NT2/D1 (cell line): ENCODE results near the gene POLR1C.

ENCODE experiments used
- DNase-seq: peaks from one replicate; pipeline ENCODE4 v3.0.0-alpha.2; 2011; ENCODE audit warnings: low read depth, low spot score
- H3K27me3 ChIP-seq: 2 replicates; pipeline ENCODE4 v1.6.0; 2011; ENCODE audit warnings: mild to moderate bottlenecking; ENCODE audit not compliant: insufficient read length, insufficient read depth
- H3K36me3 ChIP-seq: 2 replicates; pipeline ENCODE4 v1.6.1; 2011; ENCODE audit warnings: mild to moderate bottlenecking, low read length, mixed read lengths; ENCODE audit not compliant: insufficient read depth, insufficient read length
- H3K4me1 ChIP-seq: 2 replicates; pipeline ENCODE4 v1.5.1; 2011; ENCODE audit not compliant: insufficient read depth, insufficient read length
- H3K4me3 ChIP-seq: 2 replicates; pipeline ENCODE4 v1.5.1; 2011; ENCODE audit warnings: low read depth; ENCODE audit not compliant: insufficient read length
- H3K9ac ChIP-seq: 2 replicates; pipeline ENCODE4 v1.6.0; 2011; ENCODE audit warnings: low read depth; ENCODE audit not compliant: insufficient read length
- H3K9me3 ChIP-seq: 2 replicates; pipeline ENCODE4 v1.5.1; 2011; ENCODE audit warnings: mild to moderate bottlenecking, low read length; ENCODE audit not compliant: insufficient read depth
- SUZ12 ChIP-seq: IDR thresholded peaks from 2 replicates; pipeline ENCODE4 v1.6.1; 2011; ENCODE audit not compliant: insufficient read length, insufficient read depth; ENCODE audit errors: extremely low read depth
- YY1 ChIP-seq: IDR thresholded peaks from 2 replicates; pipeline ENCODE4 v1.6.1; 2011; ENCODE audit not compliant: insufficient read length, insufficient read depth
- ZNF274 ChIP-seq: IDR thresholded peaks from 2 replicates; pipeline ENCODE4 v1.6.1; 2011; ENCODE audit warnings: mild to moderate bottlenecking, low read depth, low read length

The POLR1C gene

DNA sequence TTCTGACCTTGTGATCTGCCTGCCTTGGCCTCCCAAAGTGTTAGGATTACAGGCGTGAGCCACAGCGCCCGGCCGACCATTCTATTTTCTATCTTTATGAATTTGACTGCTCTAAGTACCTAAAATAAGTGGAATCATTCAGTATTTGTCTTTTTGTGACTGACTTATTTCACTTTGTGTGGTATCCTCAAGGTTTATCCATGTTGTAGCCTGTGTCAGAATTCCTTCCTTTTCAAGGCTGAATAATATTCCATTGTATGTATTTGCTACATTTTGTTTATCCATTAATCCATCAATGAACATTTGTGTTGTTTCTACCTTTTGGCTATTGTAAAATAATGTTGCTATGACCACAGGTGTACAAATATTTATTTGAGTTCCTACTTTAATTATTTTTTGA is 44.4 kb upstream of the POLR1C start:
- DNase-seq: no peak
- no peaks in the 10 kb centered on the region for H3K27me3 ChIP-seq
- TF ChIP-seq ZNF274 (no peak), YY1 (no peak), SUZ12 (no peak)

DNA sequence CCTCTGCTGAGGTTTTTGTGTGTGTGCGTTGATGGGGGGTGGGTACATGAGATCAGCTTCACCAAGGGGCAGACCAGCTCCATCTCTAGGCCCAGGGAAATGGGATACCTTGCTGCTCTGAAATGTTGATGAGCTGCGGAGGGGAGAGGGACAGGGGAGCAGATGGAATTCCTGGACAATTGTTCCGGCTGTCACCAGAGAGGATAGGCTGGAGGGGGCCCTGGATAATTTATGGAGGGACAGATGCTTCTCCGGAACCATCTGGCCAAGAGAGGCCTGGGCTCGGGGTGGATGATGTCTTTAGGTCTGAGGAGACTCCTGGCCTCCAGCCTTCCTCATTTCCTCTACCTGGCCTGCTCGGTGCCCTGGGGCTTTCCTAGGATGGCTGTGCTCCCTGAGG is 41.4 kb upstream of the POLR1C start:
- Histone ChIP-seq H3K4me1 (peaks cover 8% of the 10 kb centered on the region), H3K27me3 (no peaks in the 10 kb centered on the region), H3K36me3 (peaks cover 11% of the 10 kb centered on the region), H3K4me3 (no peak overlapping the region), H3K9me3 (no peaks in the 10 kb centered on the region), H3K9ac (peak overlapping the region; percentile 8)
- no peak for TF ChIP-seq ZNF274
- TF ChIP-seq SUZ12: no peak
- TF ChIP-seq YY1: no peak
- no peak for DNase-seq

More for the DNA sequence above, 44.4 kb upstream of the POLR1C start:
- H3K4me1 ChIP-seq: peaks cover 10% of the 10 kb centered on the region
- no peaks in the 10 kb centered on the region for H3K36me3 ChIP-seq
- H3K9ac ChIP-seq: no peak overlapping the region
- H3K9me3 ChIP-seq: no peaks in the 10 kb centered on the region
- H3K4me3 ChIP-seq: no peak overlapping the region

DNA sequence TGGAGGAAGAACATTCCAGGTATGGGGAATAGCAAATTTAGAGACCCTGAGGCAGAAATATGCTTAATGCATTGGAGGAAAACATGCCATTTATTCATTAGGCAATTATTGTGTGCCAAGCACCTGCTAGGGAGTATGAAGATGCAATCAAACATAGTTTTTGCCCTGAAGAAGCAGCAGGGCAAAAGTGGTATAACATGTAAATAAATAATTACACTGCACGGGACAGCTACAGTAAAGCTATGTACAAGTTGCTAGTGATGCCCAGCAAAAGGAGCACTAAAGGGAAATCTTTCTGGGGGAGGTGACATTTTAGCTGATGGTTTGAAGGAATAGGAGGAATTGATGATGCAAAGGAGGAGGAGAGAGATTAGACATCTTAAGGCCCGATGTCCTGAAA is 40.1 kb upstream of the POLR1C start:
- Histone ChIP-seq H3K4me3 (no peak overlapping the region), H3K9ac (peak overlapping the region; percentile 39), H3K9me3 (no peaks in the 10 kb centered on the region), H3K4me1 (peaks cover 8% of the 10 kb centered on the region), H3K36me3 (peaks cover 11% of the 10 kb centered on the region), H3K27me3 (no peaks in the 10 kb centered on the region)
- no peak for TF ChIP-seq SUZ12
- TF ChIP-seq YY1: no peak
- TF ChIP-seq ZNF274: no peak
- DNase-seq: no peak

DNA sequence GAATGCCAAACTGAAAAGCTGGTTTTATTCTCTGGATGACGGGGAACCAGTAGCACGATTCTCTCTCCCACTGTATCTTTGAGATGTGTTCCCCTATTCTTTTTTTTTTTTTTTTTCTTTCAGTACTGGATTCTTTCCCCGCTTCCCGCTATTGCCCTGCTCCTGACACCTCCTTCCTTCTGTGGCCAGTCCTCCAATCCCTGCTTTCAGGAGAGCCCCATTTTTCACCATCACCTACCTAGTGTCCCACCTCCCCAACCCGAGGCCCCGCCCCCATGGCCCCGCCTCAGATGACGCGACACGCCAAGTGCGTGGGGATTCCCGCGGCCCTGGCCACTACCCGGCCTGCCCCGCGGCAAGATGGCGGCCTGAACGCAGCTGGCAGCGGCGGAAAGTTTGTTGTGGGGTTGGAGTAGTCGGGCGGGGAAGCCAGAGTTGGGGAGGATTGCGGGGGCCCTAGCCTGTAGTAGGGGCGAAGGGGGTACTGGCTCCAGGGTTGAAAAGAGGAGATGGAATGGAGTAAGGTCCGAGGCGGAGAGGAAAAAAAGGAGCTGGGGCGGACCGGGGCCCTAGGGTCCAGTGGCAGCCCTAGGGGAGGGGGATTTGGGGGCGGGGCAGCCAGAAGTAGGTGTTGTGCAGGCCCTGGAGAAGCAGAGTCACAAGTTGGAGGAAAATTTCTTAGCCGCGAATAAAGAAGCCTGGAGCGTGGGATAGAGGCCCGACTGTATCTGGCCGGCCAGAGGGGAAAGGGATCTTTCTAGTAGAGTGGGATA is 39.5 kb upstream of the POLR1C start, which contains the start of gene TJAP1:
Gene TJAP1, plus strand, starts transcription at position 336 of the 773 bp plus-strand sequence. CDS start 21,432 bp downstream, outside the sequence.
- DNase-seq: peak; percentile 63
- peak within 1 kb of the TSS; percentile 87 for H3K9ac ChIP-seq
- no peaks in the 10 kb centered on the region for H3K27me3 ChIP-seq
- no peak for TF ChIP-seq ZNF274
- no peak for TF ChIP-seq SUZ12
- TF ChIP-seq YY1: peak; percentile 70
- H3K36me3 ChIP-seq: peaks cover 13% of the 10 kb centered on the region
- H3K4me3 ChIP-seq: peak within 1 kb of the TSS; percentile 51
- no peaks in the 10 kb centered on the region for H3K9me3 ChIP-seq
- peaks cover 8% of the 10 kb centered on the region for H3K4me1 ChIP-seq

DNA sequence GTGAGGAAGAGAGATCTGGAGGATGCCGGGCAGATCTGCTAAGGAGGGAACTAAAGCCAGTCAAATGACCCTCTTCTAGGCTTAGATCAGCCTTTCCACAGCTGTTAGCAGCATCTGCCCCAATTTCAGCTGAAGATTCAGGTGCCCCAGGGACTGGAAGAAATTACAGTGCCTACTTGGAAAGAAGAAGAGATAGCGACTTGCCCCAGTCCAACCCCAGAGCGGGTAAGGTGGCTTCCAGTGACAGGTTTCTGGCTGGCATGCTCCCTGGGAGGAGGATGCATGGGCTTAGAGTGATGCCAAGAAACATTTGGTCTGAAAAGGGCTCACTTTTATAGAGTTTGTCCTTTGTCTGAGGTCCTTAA is 38.9 kb upstream of the POLR1C start:
- H3K4me3 ChIP-seq: peak overlapping the region; percentile 51
- no peaks in the 10 kb centered on the region for H3K9me3 ChIP-seq

DNA sequence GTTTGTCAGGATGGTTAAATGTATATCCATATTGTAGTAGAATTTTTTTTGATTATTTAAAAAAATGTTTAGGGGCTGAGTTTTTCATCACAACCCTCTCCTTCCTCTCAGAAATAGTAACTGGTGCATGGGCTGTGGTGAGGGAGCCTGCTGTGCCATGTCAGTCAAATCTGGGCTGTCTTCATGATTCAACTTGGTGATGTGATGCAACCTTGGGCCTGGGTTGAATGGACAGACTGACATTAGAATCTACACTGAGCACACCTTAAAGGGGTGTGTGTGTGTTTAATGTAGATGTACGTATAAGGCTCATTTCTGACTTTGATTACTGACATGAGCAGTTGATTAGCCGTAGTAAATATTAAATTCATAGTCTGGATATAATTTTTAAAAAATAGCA is 35.8 kb upstream of the POLR1C start:
- Histone ChIP-seq H3K27me3 (no peaks in the 10 kb centered on the region), H3K4me3 (no peak overlapping the region), H3K4me1 (peaks cover 8% of the 10 kb centered on the region), H3K9me3 (no peaks in the 10 kb centered on the region), H3K9ac (no peak overlapping the region), H3K36me3 (peaks cover 22% of the 10 kb centered on the region)
- TF ChIP-seq YY1: no peak
- no peak for TF ChIP-seq ZNF274
- TF ChIP-seq SUZ12: no peak
- DNase-seq: no peak

More for the DNA sequence above, 38.9 kb upstream of the POLR1C start:
- Histone ChIP-seq H3K27me3 (no peaks in the 10 kb centered on the region), H3K9ac (peak overlapping the region; percentile 87), H3K36me3 (peaks cover 14% of the 10 kb centered on the region), H3K4me1 (peaks cover 8% of the 10 kb centered on the region)
- no peak for DNase-seq
- TF ChIP-seq ZNF274 (no peak), YY1 (no peak)

DNA sequence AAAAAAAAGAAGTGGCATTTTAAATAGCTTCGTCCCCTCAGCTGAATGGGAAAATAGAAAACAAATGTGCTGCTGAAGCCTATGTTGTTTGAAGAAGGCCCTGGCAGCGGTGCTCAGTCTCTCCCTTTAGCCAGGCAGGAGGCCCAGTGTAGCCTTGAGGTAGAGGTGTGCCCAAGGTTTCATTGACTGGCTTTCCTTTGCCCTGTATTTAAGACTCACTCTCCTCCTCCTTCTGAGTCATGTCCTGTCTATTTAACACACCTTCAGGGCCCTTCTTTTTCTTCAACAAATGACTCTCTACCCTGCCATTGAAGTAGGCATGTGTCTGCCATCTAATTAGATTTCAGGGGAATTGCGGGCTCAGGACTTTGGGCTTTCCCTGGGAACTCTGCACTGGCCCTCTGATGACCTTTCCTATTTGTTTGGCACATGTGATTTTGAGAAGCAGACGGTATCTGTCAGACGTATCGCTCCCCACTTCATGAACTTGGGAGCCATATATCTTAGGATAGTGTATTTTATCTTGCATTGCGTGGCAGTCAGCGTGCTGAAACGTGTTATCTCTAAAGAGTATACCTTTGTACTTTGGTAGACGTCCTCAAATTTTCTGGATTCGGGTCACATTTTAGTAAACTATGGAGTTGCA is 35.2 kb upstream of the POLR1C start:
- no peak overlapping the region for H3K9ac ChIP-seq
- TF ChIP-seq SUZ12: no peak
- no peak for TF ChIP-seq ZNF274
- TF ChIP-seq YY1: no peak
- H3K27me3 ChIP-seq: no peaks in the 10 kb centered on the region
- H3K4me3 ChIP-seq: no peak overlapping the region
- no peak for DNase-seq
- no peaks in the 10 kb centered on the region for H3K9me3 ChIP-seq
- H3K4me1 ChIP-seq: peaks cover 8% of the 10 kb centered on the region
- H3K36me3 ChIP-seq: peaks cover 24% of the 10 kb centered on the region
